Thyroid gland (tissue), 4 donors: ENCODE data around the gene LARGE1.

Source experiments
- CTCF ChIP-seq, 6 experiments: fragments of 200-600 bp in 3 of 6; fragments of 450-650 bp in 3 of 6; sonication (generic) in 3 of 6; IDR thresholded peaks; one replicate each; pipeline ENCODE4 v1.5.1; 2016 to 2019; ENCODE audit warnings: antibody characterized with exemption in 6 of 6, mild to moderate bottlenecking in 2 of 6, inconsistent platforms in 1 of 6, moderate library complexity in 1 of 6
- POLR2A ChIP-seq, 2 donors: fragments of 450-650 bp; IDR thresholded peaks; one replicate each; pipeline ENCODE4 v1.6.1; 2017; ENCODE audit warnings: antibody characterized with exemption in 2 of 2, mild to moderate bottlenecking in 2 of 2, moderate library complexity in 1 of 2

GRCh38 chr22:33329398-33329797 lies 590.9 kb downstream of the LARGE1 start:
- TF ChIP-seq CTCF (IDR thresholded peaks at IDR 0.05) (no peak), POLR2A (IDR thresholded peaks at IDR 0.05) (no peak)
